ENCODE results near the gene TNKS2. TPM values are rescaled to one million over a fixed set of nuclear protein-coding genes. Genes with fewer than 3 reads are reported as not detected.

TNKS2 gene
- total RNA-seq, 2 experiments from 2014 or later, result 47.8 to 50.4 TPM

DNA sequence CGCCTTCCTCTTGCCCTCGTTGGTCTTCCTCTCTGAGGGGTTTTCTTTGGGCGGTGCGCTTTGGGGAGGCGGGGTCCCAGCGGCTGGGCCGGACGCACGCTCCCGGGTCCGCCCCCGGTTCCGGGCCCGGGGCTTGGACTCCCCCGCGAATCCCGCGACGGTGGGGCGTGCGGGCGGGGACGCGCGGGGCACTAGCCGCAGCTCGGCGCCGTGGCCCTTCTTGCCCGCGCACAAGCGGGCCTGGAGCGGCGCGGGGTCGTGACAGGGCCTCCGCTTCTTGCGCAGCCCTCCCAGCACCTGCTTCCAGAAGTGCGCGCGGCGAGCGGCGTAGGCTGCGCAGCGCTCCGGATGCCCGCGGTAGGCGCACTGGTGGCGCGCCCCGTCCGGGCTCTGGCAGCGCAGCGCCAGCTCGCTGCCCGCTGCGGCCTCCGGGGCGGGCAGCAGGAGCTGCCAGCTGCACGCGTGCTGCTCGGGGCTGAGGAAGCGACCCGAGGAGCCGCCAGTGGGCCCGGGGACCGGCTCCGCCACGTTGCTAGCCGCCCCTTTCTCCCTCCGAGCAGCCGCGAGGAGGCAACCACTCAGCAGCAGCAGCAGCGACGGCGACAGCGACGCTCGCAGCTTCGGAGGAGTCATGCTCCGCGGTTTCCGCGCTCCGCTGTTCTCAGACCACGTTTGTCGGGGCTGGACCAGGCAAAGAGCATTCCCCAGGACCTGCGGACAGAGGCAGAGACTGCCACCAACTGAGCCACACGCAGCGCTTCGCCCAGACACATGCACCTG lies 110.3 kb downstream of the TNKS2 start:
- TF ChIP-seq, protein P1, sequence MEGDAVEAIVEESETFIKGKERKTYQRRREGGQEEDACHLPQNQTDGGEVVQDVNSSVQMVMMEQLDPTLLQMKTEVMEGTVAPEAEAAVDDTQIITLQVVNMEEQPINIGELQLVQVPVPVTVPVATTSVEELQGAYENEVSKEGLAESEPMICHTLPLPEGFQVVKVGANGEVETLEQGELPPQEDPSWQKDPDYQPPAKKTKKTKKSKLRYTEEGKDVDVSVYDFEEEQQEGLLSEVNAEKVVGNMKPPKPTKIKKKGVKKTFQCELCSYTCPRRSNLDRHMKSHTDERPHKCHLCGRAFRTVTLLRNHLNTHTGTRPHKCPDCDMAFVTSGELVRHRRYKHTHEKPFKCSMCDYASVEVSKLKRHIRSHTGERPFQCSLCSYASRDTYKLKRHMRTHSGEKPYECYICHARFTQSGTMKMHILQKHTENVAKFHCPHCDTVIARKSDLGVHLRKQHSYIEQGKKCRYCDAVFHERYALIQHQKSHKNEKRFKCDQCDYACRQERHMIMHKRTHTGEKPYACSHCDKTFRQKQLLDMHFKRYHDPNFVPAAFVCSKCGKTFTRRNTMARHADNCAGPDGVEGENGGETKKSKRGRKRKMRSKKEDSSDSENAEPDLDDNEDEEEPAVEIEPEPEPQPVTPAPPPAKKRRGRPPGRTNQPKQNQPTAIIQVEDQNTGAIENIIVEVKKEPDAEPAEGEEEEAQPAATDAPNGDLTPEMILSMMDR (IDR thresholded peaks at IDR 0.05), result peak; percentile 55
- ChIA-PET CTCF (interaction anchor here (0.8 to 2.7 kb wide), 13 partner anchors 9 to 153 kb away, joined by 3 to 24 read pairs (median 3); partner anchors contain the start of genes BTAF1 and TNKS2), POLR2A (interaction anchor here (0.6 to 2.8 kb wide), 18 partner anchors 10 to 1043 kb away, joined by 3 to 68 read pairs (median 6); partner anchors contain the start of genes BTAF1, CPEB3, MARCHF5 and TNKS2)
- Histone ChIP-seq H3K4me1 (ENCODE audit: insufficient read depth, low read length) (peaks cover 18% of the 10 kb centered on the region), H3K9me3 (ENCODE audit: control insufficient read depth in 1 of 2, insufficient read depth in 1 of 2, low read length in 2 of 2) (no peaks in the 10 kb centered on the region), H3K36me3 (ENCODE audit: insufficient read depth, low read length) (no peaks in the 10 kb centered on the region), H3K27me3 (ENCODE audit: control insufficient read depth in 1 of 2, insufficient read depth in 2 of 2, low read length in 2 of 2) (no peaks in the 10 kb centered on the region), H3K4me3 (ENCODE audit: low read length) (peak overlapping the region; percentile 64), H3K27ac (ENCODE audit: low read depth in 1 of 2, low read length in 2 of 2) (peak overlapping the region in 1 of 2 donors; percentile 24)
- Mint-ChIP-seq H3K4me1 (ENCODE audit: low read depth) (peaks cover 28% of the 10 kb centered on the region), H3K27ac (peak overlapping the region; percentile 86), H3K36me3 (ENCODE audit: low read depth) (peaks cover 14% of the 10 kb centered on the region), H3K27me3 (peaks cover 7% of the 10 kb centered on the region), H3K4me3 (peak overlapping the region; percentile 89), H3K9me3 (no peaks in the 10 kb centered on the region)
- DNase-seq (peak; percentile 56 to 89 (median 62)), ATAC-seq (ENCODE audit: poor library complexity) (peak; percentile 85)
- intact Hi-C loops (cut with DNase I, micrococcal nuclease), result loop anchor here (2.0 to 10.0 kb wide), 6 partner anchors 14 to 610 kb away; partner anchors contain the start of genes BTAF1 (in 1 of the 2), CPEB3 (in 1 of the 2), HECTD2 (in 1 of the 2) and MARCHF5 (in 1 of the 2)

DNA sequence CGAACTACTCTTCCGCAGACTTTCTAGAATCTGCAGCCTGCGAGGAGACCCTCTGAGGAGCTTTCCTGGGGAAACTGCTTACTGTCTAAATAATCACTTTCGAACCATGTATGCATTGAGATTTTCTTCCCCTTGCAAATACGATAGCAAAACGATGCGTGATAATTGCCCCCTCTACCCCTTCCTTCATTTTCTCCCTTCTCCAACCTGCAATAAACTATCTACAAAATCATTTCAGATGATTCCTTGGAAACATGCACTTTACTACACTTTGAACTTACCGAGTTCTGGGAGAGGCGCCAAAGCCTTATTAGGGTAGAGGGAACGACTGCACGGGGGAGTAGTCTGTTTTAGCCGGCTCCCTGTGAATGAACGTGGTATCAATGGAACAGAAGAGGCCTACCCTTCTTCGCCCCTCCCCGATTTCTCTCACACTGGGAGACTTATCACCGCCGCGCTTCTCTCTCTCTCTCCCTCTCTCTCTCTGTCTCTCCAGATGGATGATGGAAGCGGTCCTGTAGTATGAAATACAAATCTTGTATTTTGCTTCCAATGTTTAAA lies 111.0 kb downstream of the TNKS2 start, which contains the start of gene FGFBP3:
TSS of gene FGFBP3 (minus strand) at position 370 of the 561 bp plus-strand sequence. CDS start 517 bp downstream, outside the sequence.
- CTCF ChIA-PET, result interaction anchor here (0.8 to 2.7 kb wide), 11 partner anchors 10 to 154 kb away, joined by 3 to 24 read pairs (median 3); partner anchors contain the start of genes BTAF1 and TNKS2

More for the DNA sequence above, 111.0 kb downstream of the TNKS2 start, which contains the start of gene FGFBP3:
- H3K36me3 ChIP-seq (ENCODE audit: insufficient read depth, low read length), result no peaks in the 10 kb centered on the region
- POLR2A ChIA-PET, result interaction anchor here (0.6 to 2.8 kb wide), 15 partner anchors 9 to 746 kb away, joined by 3 to 68 read pairs (median 7); partner anchors contain the start of genes BTAF1, CPEB3, MARCHF5 and TNKS2
- no peaks in the 10 kb centered on the region for H3K9me3 Mint-ChIP-seq
- DNase-seq (peak in 7 of 14 experiments; percentile 2 to 58 (median 38)), ATAC-seq (ENCODE audit: poor library complexity) (peak; percentile 21)
- H3K9me3 ChIP-seq (ENCODE audit: control insufficient read depth in 1 of 2, insufficient read depth in 1 of 2, low read length in 2 of 2), result no peaks in the 10 kb centered on the region
- H3K27me3 ChIP-seq (ENCODE audit: control insufficient read depth in 1 of 2, insufficient read depth in 2 of 2, low read length in 2 of 2), result no peaks in the 10 kb centered on the region
- H3K4me3 Mint-ChIP-seq, result peak within 1 kb of the TSS; percentile 87
- peaks cover 18% of the 10 kb centered on the region for H3K4me1 ChIP-seq (ENCODE audit: insufficient read depth, low read length)
- H3K4me3 ChIP-seq (ENCODE audit: low read length), result peak within 1 kb of the TSS; percentile 64
- TF ChIP-seq, protein P1 (IDR thresholded peaks at IDR 0.05), result peak; percentile 20
- H3K27me3 Mint-ChIP-seq, result peaks cover 13% of the 10 kb centered on the region
- peaks cover 14% of the 10 kb centered on the region for H3K36me3 Mint-ChIP-seq (ENCODE audit: low read depth)
- no peak within 1 kb of the TSS for H3K27ac ChIP-seq (ENCODE audit: low read depth in 1 of 2, low read length in 2 of 2)
- peak within 1 kb of the TSS; percentile 86 for H3K27ac Mint-ChIP-seq
- intact Hi-C loops (cut with DNase I, micrococcal nuclease), result loop anchor here (2.0 to 10.0 kb wide), 6 partner anchors 14 to 610 kb away; partner anchors contain the start of genes BTAF1 (in 1 of the 2), CPEB3 (in 1 of the 2), HECTD2 (in 1 of the 2) and MARCHF5 (in 1 of the 2)
- peaks cover 28% of the 10 kb centered on the region for H3K4me1 Mint-ChIP-seq (ENCODE audit: low read depth)
